GM12801 (cell line): ENCODE measurements around the gene GNAZ.

Experiments
- TF ChIP-seq, protein P1 (sequence below): IDR thresholded peaks from one replicate; pipeline ENCODE4 v1.5.1; 2011; ENCODE audit warnings: control low read depth; ENCODE audit not compliant: insufficient read length; ENCODE audit errors: extremely low read depth

Gene GNAZ

GRCh38 chr22:23107487-23108248, 37.3 kb downstream of the GNAZ start:
- TF ChIP-seq, protein P1, sequence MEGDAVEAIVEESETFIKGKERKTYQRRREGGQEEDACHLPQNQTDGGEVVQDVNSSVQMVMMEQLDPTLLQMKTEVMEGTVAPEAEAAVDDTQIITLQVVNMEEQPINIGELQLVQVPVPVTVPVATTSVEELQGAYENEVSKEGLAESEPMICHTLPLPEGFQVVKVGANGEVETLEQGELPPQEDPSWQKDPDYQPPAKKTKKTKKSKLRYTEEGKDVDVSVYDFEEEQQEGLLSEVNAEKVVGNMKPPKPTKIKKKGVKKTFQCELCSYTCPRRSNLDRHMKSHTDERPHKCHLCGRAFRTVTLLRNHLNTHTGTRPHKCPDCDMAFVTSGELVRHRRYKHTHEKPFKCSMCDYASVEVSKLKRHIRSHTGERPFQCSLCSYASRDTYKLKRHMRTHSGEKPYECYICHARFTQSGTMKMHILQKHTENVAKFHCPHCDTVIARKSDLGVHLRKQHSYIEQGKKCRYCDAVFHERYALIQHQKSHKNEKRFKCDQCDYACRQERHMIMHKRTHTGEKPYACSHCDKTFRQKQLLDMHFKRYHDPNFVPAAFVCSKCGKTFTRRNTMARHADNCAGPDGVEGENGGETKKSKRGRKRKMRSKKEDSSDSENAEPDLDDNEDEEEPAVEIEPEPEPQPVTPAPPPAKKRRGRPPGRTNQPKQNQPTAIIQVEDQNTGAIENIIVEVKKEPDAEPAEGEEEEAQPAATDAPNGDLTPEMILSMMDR: no peak

- TF ChIP-seq, protein P1: no peak
Observed at GRCh38 chr22:23108249-23109078, 38.1 kb downstream of the GNAZ start.

- TF ChIP-seq, protein P1: no peak
Observed at GRCh38 chr22:23109079-23109347, 38.7 kb downstream of the GNAZ start.

- TF ChIP-seq, protein P1: no peak
Observed at GRCh38 chr22:23109441-23109978, 39.2 kb downstream of the GNAZ start.

GRCh38 chr22:23110190-23110921, 40.0 kb downstream of the GNAZ start:
- TF ChIP-seq, protein P1: no peak

- TF ChIP-seq, protein P1: no peak
Observed at GRCh38 chr22:23110922-23111527, 40.7 kb downstream of the GNAZ start.

- TF ChIP-seq, protein P1: no peak
Observed at GRCh38 chr22:23112472-23113012, 42.2 kb downstream of the GNAZ start.
